Stimulated activated CD8-positive, alpha-beta memory T cell treated with anti-CD3 and anti-CD28 coated beads, Interleukin-7, amount 100 ng/mL, for 1 hour (primary cell): ENCODE results near the gene SNX20.

Experiments
- DNase-seq, 2 donors: peaks; one replicate each; pipeline ENCODE4 v3.0.0-alpha.2; 2020; ENCODE audit warnings: low read depth in 2 of 2

Gene SNX20

DNA sequence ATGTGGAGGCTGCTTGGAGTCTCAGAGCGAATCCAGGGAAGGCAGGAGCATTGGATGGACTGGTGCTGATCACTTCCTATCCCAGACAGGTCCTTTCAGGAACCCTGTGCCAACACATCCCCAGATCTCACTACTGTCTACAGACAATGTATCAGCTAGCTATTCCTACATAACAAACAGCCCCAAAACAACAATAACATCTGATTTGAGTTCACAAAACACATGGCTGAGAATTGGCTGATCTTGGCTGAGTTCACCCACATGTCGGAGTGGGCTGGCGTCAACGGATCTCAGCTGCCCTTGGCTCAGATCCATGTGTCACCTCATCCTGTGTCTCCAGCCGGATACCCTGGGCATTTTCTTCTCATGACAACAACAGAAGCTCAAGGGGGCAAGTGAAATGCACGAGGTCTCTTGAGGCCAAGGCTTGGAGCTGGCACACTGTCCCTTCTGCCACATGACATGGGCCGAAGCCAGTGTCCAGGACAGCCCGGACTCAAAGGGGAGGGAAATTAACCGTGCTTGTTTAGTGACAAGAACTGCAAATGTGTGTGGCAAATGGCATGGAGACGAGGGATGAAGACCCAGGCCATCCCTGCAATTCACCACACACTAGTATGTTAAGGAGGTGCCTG, 18.7 kb downstream of the SNX20 start:
- no peak for DNase-seq

DNA sequence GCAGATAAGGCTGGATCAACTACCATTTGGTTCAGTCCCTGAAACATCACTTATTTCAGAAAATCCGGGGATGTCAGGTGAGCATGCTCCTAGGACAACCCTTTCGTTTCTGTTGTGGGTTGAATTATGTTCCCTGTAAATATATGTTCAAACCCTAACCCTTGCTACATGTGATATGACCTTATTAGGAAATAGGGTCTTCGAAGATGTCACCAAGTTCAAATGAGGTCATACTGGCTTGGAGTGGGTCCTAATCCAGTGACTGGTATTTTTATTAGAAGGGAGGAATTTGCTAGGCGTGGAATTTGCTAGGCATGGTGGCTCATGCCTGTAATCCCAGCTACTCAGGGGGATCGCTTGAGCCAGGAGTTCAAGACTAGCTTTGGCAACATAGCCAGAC, 21.3 kb downstream of the SNX20 start:
- no peak for DNase-seq

DNA sequence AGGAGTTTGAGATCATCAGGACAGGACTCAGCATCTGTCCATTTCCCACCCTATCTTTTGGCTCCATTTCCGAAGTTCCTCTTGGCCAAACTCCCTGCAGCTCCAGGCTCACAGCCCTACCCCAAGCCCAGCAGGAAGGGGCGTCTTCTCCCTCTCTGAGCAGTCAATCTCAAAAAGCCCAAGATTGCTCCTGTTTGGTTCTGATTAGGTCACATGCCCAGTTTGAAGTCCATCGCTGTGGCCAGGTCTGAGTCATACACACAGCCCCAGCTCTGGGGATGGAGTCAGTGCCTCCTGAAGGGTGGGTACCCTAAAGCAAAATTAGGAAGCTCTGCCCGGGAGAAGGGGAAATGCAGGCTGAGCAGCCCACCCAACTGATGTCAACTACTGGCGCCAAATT, 23.9 kb downstream of the SNX20 start:
- no peak for DNase-seq

DNA sequence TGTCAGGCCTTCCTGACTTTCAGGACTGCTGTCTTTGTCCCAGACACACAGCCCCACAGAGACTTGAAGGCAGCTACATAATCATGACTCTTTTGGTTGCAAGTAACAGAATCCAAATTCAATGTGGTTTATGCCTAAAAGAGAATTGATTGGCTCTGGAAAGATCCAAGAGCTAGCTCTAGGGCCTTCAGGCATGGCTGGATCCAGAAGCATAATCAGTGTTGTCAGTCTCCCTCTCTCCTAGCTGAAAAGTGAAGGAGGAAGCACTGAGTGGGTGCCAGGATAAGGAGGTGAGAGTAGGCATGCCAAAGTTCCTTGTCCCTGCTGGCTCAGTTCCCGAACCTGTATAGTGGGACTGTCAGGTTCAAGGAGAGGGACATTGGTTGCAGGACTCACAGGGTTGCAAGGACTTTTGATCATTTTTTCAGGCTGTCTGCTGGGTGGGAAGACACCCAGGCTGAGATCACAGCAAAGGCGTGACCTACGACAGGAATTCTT, 25.5 kb downstream of the SNX20 start:
- DNase-seq = no peak

DNA sequence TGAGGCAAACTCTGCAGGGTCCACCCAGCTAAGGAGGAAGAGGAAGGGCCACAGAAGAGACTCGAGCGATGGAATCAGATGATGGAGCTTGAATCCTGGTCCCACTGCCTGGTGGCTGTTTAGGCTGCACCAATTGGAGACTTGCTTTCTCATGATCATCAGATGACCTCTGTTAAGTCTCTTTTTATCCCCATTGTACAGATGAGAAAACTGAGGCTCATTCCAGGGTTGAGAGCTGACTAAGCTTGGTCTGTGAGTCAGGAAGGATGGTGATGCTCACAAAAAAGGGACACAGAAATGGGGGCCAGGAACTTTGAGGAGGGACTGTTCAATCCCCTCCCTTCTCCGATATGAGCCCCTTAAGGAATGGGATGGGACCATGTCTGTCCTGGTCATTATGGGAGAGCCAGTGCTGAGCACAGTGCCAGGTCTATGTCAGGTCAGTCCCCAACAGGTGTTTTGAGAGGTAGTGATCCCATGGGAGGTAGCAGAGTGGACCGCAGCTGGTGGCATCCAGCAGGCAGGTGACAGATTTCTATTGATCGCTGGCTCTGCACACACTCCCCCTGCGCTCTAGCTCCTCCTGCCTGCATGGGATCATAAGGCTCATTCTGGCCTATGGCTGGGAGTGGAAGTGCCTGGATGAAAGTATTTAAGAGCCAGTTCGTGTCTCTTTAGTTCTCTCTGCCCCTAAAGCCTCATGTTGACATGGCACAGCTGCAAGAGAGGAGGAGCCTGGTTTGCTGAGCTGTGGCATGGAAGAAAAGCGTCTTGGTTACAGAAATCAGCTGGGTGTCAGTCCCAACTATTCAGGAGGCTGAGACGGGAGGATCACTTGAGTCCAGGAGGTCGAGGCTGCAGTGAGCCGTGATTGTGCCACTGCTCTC, 27.2 kb downstream of the SNX20 start:
- DNase-seq = no peak

DNA sequence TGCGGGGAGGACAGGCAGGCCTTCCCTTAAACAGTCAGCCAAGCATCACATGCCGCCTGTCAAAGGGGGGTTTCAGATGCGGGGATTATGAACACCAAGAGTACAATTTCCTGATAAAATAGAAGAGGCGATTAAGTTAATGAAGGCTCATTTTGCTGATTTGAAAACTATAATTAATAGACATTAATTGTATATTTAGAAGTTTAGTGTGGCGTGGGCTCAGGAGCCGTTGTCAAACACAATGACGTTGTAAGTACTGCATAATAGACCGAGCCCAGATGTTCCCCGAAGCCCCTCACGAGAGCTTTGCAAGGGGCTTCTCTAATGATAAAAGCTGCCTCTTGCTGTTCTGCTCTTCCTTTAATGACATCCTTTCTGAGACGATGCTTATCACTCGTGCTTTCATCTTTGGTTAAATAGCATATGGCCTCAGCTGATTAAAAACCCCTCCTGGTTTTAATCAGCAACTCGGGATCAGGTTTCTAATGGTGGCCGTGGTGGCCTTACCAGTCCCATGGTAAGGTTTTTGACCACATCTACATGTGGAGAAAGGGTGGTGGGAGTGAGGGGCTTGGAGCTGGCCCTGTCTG, 28.2 kb downstream of the SNX20 start:
- no peak for DNase-seq

DNA sequence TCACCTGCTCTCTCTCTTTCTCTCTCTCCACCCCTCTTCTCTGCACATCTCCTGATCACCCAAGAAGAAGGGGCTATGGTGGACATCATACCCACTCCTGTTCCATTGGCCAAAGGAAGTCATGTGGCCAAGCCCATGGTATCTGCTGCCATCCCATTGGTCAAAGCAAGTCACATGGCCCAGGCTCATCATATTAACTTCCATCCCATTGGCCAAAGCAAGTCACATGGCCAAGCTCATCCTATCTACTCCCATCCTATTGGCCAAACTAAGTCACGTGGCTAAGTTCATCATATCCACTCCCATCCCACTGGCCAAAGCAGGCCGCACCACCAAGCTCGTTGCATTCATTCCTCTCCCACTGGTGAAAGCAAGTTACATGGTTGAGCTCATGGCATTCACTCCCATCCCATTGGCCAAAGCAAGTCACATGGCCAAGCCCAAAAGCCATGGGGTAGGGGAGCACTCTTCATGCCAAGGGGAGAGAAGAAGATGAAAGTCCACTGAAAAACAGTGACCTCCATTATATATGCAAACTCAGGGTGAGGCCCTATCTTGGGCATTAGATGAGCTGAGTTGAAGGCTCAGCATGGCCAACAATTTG, 29.2 kb downstream of the SNX20 start:
- DNase-seq = no peak

DNA sequence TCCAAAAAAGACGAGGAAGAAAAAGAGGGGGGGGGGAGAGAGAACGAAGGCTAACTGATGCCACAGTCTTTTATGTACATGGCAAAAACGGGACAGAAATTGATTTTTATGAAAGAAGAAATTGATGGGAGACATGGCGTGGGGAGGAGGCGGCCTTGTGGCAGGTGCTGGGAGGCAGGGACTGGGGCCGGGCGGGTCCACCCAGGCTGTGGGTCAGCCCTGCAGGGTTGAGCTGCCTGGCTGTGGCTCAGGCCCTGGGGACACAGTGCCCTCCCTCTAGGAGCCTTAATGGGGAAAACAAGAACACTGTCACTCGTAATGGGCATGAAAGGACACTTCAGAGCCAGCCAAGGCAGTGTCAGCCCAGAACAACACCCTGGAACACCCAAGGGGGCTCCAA, 34.8 kb downstream of the SNX20 start:
- no peak for DNase-seq

DNA sequence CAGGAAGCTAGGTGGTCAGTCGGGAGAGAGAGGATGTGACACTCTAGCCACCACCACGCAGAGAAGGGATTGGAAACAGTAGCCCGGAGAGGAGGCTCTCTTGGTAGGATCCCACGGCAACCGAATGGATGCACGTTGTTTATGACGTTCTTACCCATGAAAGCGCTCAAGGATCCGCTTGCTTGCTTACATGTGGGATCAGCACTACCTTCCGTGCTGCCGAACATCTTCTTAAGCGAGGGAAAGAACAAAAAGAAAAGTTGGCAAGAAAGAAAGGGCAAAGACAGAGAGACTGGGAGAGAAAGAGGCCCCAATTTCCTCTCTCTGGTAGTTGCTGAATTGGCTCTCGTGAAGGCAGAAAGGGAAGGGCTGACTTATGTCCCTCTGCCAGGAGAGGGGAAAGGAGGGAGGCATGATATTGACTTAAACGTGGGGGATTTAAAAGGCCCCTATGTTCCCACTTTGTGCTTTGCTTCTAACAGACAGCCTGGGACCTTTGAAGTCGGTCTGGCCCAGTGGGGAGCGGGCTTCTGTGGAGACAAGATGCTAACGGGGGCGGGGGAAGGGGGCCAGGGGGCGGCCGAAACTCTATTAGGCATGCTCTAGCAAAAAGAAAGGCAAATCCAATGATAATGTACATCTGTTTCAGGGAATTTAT, 35.4 kb downstream of the SNX20 start:
- no peak for DNase-seq

DNA sequence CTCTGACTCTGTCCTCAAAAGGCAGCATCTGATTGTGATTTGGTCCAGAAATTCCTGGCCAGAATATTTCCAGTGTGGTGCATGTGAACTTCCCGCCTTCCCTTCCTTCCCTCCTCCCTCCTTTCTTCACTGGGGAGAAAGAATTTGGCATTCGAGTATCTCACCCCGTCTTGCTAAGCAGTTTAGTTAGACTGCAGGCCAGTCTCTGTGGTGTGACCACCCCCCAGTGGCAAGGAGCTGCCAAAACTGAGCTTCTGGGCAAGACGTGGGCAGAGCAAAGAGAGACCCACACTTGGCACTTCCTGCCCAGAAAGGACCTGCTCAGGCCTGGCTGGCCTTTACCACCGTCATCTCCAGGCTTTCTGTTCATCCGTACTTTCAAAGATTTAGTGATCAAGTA, 36.4 kb downstream of the SNX20 start:
- DNase-seq = no peak

DNA sequence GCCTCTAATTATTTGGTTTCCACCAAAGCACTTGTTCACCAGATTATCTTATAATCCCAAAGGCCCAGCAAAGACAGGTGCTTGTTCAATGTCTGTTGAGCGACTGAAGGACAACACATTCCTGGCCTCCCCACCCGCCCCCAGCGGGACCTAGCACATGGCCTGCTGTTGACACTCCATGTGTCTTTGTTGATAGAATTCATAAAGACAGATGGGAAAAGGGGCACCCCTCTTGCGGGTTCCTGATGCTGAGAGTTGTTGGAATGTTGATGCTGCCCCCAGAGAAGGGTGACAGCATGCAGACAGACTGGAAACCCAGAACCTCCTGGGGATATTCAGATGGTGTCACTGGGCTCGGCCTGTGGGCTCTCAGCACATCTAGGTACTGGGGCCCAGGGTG, 36.9 kb downstream of the SNX20 start:
- no peak for DNase-seq

DNA sequence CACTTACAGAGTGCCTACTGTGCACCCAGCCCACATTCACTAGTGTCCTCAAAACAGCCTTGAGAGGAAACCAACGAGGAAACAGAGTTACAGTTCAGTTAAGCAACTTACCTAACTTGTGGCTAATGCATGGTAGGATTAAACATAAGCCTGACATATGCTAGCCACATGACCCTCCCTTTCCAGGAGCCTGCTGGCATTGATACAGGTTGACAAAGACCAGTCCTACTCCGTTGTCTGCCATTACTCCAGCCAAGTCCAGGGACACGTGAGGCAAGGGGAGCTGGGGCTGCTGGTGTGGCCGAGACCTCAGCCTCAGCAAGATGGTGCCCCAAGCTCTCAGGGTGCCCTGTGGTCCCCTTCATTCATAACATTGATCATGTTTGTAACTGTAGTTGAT, 37.9 kb downstream of the SNX20 start:
- DNase-seq = no peak

DNA sequence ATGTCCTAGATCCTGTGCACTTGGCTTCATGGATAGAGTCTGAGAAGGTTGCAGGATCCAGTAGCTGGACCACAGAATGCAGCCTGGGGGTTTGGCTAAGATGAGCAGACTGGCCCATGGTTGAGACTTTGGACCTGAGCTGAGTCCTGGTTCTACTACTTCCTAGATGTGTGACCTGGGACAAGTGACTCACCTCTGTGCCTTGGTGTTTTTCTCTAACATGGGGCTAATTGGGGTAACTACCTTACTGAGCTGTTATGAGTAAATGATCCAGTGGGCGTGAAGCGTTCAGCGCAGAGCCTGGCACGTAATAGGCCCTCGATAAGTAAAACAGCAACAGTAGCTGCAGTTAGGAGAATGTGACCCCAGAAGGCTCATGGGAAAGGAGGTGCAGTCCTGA, 38.8 kb downstream of the SNX20 start:
- no peak for DNase-seq

DNA sequence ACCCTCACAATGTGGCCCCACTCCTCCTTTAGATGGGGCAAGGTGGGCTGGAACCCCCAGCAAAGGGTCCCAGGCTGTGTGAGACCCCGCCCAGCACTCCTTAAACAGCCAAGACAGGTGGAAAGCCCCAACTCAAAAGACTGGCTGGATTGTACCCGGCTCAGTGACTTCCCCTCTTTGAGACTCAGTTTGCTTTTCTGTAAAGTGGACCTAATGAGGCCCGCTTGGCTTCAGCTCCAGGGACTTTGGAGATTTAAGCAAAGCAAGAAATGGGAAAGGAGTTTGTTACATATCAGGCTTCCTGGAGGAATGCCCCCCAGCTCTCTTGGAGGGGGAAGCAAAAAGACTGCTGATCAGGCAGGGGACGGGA, 39.3 kb downstream of the SNX20 start:
- DNase-seq = no peak

DNA sequence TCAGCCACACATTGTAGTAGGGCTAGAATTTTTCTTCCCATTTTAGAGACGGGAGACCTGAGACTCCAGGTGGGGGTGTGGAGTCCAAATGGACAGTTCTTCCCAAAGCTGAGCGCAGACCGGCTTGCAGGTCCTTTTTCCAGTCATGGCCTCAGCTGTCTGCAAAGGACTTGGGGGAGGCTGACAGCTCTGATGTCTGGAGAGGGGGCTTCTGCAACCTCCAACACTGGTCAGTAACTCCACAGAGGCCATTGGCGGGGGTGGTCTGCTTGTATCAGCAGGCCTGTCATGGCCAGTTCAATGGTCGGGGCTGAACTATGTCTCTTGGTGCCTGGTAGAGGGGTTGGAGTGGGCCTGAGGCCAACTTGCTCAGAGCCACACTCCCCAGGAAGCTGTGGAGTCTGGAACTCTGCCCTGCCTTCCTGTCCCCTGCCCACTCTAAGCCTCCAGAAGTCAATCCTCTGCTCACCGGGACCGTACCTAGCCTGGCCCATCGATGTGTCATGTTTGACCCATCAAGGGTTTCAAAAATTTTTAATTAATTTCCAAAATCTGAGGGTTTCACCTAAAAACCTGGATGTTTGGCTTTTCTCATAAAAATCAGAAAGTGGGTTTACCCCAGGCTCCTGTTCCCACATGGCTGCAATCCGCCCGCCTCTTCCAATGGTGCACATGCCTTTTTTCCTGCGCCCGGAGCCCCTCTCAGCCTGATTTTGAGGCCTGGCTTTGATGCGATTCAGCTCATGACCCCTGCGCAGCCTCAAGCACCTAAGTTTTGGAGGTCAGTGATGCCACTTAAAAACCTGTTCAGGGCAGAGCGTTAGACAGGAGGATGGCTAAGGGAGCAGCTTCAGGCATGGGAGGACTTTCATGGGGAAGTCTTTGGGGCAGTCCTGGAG, 39.9 kb downstream of the SNX20 start:
- no peak for DNase-seq

DNA sequence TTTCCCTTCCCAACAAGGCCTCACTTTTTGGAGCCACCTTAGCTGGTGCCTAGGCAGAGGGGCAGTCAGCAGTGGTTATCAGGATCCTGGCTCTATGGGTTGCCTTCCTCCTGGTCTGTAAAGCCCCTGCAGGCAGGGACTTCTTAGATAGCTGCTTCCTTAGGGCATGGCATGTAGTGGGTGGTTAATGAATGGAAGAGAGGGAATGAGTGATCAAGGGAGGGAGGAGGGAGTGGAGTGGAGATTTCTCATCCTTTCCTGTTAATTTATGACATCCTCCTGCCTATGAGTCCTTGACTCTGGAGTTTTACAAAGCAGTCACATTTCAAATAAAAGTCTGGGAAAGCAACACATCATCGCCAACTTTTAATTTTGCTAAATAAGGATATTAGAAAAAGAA, 40.7 kb downstream of the SNX20 start:
- DNase-seq = no peak

DNA sequence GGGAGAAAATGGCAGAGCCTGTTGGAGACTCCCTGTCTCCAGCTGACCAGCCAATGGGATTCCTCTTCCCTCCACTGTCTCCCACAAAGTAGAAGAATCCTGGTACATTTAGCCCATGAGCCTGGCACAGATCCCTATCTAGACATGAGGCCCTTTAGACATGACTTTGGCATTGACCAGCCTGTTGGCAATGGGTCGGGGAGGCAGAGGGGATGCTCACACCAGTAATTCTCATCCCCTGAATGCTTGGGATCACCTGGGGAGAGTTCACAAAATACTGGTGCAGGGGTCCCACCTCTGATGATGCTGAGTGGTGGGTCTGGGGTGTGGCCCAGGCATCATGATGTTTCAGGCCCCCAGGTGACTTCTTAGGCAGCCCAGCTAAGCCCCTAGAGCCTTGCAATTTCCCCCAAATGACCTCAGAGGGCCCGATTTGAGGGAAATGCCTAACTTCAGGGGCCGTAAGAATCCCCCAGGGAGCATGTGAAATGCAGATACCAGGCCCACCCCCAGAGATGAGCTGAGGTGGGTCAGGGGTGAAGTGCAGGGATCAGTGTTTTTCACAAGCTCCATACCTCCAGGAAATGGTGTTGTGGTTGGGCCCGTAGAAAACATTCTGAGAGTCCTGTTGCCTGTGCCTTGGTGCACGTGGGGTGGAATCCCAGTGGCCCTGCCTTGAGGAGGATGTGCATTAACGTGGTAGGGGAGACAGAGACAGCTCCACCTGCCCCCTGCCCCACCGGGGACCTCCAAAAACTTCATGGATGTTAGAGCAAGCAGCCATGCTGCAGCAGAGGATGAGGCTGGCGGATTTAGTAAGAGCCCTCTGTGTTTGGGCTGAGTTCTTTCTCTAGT, 42.1 kb downstream of the SNX20 start:
- DNase-seq = no peak

DNA sequence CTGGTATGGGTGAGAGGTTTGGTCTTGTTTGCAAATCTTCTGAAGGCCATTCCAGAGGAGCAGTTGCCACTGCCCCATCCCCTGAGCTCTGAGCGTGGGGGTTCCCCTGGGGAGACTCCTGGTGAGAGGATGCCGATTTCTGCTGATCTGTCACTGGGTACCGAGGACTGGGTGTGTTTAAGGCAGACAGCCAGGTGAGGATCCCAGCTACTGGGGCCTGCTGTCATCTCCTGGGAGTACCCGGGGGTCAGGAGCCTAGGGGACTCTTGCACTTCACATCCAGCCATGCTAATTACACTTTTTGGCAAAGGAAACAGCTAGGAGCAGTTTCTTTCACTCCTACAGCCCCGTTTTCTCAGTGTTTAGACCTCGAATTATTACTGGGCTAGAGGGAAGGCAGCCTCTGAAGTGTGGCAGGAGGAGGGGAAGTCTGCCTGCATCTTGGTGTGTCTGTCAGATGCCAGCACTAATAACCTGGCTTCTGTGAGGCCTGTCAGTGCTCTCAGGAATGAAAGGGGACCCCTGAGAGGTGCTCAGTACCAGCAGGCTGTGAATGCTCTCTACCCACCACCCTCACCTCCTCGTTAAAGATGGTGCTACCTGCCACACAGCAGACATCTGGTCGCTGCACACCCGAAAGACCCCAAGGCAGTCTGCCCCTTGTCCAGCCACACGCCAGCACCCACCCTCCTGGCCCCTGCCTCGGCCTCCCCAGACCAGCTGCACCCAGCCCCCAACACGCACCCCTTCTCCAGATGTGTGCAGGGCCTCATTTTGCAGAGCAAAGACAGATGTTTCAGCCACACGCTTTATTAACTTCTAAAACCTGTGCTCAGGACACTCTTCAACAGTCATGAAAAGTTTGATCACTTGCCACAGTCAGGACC, 43.2 kb downstream of the SNX20 start:
- no peak for DNase-seq

DNA sequence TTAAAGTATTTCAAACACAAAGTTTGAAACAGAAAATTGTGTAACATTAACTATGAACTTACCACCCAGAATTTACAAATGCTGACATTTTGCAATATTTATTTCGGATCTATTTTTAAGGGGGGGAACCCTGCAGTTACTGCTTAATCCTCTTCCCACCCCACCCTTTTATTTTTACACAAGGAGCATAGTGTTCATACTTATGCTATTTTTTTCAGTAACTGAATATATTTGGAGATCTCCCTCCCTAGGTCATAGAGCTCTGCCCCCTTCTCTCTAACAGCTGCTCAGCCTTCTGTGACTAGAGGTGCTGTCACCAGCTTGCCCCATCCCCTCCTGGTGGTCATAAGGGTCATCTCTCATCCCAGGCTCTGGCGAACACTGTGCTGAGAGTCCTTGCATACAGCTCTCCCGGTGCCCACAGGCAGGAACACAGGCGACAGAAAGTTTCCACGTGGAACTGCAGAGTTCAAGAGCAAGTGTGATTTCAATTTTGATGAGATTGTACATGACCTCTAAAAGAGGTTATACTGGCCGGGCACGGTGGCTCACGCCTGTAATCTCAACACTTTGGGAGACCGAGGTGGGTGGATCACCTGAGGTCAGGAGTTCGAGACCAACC, 44.2 kb downstream of the SNX20 start:
- no peak for DNase-seq
